ENCODE measurements around the gene KPNA4. TPM values are rescaled to one million over a fixed set of nuclear protein-coding genes. Genes with fewer than 3 reads are reported as not detected.
A peak's percentile ranks its signal among the peaks of the same experiment; 100 is the strongest.

Gene KPNA4, protein sequence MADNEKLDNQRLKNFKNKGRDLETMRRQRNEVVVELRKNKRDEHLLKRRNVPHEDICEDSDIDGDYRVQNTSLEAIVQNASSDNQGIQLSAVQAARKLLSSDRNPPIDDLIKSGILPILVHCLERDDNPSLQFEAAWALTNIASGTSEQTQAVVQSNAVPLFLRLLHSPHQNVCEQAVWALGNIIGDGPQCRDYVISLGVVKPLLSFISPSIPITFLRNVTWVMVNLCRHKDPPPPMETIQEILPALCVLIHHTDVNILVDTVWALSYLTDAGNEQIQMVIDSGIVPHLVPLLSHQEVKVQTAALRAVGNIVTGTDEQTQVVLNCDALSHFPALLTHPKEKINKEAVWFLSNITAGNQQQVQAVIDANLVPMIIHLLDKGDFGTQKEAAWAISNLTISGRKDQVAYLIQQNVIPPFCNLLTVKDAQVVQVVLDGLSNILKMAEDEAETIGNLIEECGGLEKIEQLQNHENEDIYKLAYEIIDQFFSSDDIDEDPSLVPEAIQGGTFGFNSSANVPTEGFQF
- 10 to 100 TPM; 41.6 to 60.6 TPM for total RNA-seq

- TF ChIP-seq, protein P1, sequence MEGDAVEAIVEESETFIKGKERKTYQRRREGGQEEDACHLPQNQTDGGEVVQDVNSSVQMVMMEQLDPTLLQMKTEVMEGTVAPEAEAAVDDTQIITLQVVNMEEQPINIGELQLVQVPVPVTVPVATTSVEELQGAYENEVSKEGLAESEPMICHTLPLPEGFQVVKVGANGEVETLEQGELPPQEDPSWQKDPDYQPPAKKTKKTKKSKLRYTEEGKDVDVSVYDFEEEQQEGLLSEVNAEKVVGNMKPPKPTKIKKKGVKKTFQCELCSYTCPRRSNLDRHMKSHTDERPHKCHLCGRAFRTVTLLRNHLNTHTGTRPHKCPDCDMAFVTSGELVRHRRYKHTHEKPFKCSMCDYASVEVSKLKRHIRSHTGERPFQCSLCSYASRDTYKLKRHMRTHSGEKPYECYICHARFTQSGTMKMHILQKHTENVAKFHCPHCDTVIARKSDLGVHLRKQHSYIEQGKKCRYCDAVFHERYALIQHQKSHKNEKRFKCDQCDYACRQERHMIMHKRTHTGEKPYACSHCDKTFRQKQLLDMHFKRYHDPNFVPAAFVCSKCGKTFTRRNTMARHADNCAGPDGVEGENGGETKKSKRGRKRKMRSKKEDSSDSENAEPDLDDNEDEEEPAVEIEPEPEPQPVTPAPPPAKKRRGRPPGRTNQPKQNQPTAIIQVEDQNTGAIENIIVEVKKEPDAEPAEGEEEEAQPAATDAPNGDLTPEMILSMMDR (IDR thresholded peaks at IDR 0.05), result no peak
- Histone ChIP-seq H3K4me1 (peaks cover 10% of the 10 kb centered on the region), H3K4me3 (peak within 1 kb of the TSS; percentile 70), H3K36me3 (no peaks in the 10 kb centered on the region), H3K27me3 (no peaks in the 10 kb centered on the region), H3K9me3 (no peaks in the 10 kb centered on the region), H3K9ac (ENCODE audit: low read depth in 2 of 2, low read length in 2 of 2) (peak within 1 kb of the TSS; percentile 81 to 96), H3K27ac (peak within 1 kb of the TSS; percentile 96)
- intact Hi-C loops (cut with DNase I), result loop anchor here (10.0 kb wide), 1 partner anchor 659 kb away; the partner anchor contains the start of gene NMD3
- peak; percentile 98 for DNase-seq
These were observed at the start of gene KPNA4 for GRCh38 chr3:160565442-160566403. Gene KPNA4, minus strand, starts transcription at chr3:160565571. Its CDS starts 289 bp downstream, at chr3:160565282.

DNA sequence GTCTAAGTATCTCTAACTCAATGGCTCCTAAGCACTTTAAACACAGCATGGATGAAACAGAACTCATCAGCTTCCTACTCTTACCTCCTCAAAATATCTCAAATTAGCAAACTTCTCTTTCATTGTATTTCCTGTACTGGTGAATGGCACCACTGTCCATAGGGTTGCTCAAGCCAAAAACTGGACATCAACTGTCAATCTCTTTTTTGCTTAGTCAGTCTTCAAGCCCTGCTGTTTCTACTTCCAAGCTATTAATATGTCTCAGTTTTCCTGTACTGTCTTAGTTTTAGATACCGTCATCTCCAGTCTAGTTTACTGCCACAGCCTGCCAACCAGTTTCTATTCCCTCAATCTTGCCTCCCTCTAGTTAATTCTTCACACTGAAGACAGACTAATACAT is 48.3 kb upstream of the KPNA4 start:
- DNase-seq, result no peak
- intact Hi-C loops (cut with DNase I), result no loop called here

DNA sequence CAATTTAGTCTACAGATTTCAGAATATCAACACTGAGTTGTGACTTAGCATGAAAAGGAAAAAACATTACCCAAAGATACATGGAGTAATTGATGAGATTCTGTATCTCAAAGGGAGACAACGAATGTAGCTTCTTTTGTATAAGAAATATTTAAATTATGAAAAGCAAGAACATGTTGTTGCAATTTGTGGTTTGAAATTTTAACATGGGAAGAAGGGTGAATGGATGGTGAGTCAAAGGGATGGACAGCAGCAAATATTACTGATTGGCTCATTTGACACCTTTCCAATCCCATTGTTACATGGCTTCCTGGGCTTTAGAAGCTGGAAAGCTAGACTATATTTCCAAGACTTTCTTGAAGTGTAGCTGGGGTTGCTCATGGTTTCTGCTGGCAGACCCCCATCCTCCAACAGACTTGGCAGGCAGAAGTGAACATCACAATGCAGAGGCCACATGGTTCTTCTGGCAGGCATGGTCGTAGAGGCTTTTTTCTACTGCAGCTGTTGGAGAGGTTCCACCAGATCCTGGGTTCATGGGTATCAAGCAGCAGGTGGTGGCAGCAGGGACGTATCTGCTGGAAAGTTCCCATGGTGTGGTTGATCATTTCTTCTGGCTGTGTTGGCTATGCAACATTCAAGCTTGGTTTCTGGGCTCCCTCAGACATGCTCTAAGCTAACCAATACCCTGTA is 47.2 kb upstream of the KPNA4 start:
- intact Hi-C loops (cut with DNase I), result no loop called here
- H3K4me1 ChIP-seq, result no peaks in the 10 kb centered on the region
- DNase-seq, result no peak
- H3K27ac ChIP-seq, result no peak overlapping the region
- TF ChIP-seq, protein P1 (IDR thresholded peaks at IDR 0.05), result no peak
- no peaks in the 10 kb centered on the region for H3K36me3 ChIP-seq
- H3K9me3 ChIP-seq, result no peaks in the 10 kb centered on the region
- no peaks in the 10 kb centered on the region for H3K27me3 ChIP-seq
- no peak overlapping the region for H3K9ac ChIP-seq (ENCODE audit: low read depth in 2 of 2, low read length in 2 of 2)
- no peak overlapping the region for H3K4me3 ChIP-seq

More for the DNA sequence above, 48.3 kb upstream of the KPNA4 start:
- Histone ChIP-seq H3K9me3 (no peaks in the 10 kb centered on the region), H3K27me3 (no peaks in the 10 kb centered on the region), H3K36me3 (no peaks in the 10 kb centered on the region), H3K9ac (ENCODE audit: low read depth in 2 of 2, low read length in 2 of 2) (no peak overlapping the region), H3K27ac (no peak overlapping the region), H3K4me3 (no peak overlapping the region), H3K4me1 (no peaks in the 10 kb centered on the region)
- TF ChIP-seq, protein P1 (IDR thresholded peaks at IDR 0.05), result no peak

- no peaks in the 10 kb centered on the region for H3K36me3 ChIP-seq
- TF ChIP-seq, protein P1 (IDR thresholded peaks at IDR 0.05), result no peak
- H3K9ac ChIP-seq (ENCODE audit: low read depth in 2 of 2, low read length in 2 of 2), result no peak overlapping the region
- intact Hi-C loops (cut with DNase I), result no loop called here
- no peaks in the 10 kb centered on the region for H3K9me3 ChIP-seq
- no peak for DNase-seq
- no peaks in the 10 kb centered on the region for H3K27me3 ChIP-seq
- no peaks in the 10 kb centered on the region for H3K4me1 ChIP-seq
- H3K4me3 ChIP-seq, result no peak overlapping the region
- H3K27ac ChIP-seq, result no peak overlapping the region
These were observed 45.8 kb upstream of the KPNA4 start for GRCh38 chr3:160611141-160611540.

DNA sequence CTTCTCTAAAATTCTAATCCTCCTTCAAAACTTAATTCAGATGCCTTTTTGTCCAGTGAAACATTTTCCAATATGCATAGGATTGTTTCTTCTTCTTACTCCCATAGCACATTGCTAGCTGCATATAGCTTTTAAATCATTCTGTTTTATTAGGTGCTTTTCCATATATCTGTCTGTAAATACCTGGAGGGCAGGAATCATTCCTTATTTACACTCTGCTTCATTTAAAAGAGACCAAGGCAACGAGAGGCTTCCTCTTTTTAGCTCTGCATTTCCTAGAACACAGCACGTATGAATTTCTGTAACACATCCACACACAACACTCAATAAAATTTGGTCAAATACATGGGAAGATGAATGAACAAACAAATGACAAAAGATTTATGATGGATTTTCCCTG is 43.5 kb upstream of the KPNA4 start:
- Histone ChIP-seq H3K9me3 (no peaks in the 10 kb centered on the region), H3K4me1 (no peaks in the 10 kb centered on the region), H3K9ac (ENCODE audit: low read depth in 2 of 2, low read length in 2 of 2) (no peak overlapping the region), H3K4me3 (no peak overlapping the region), H3K27ac (no peak overlapping the region), H3K36me3 (no peaks in the 10 kb centered on the region), H3K27me3 (no peaks in the 10 kb centered on the region)
- TF ChIP-seq, protein P1 (IDR thresholded peaks at IDR 0.05), result no peak
- DNase-seq, result no peak
- intact Hi-C loops (cut with DNase I), result no loop called here
